ENCODE results near the gene FAM50B. TPM values are rescaled to one million over a fixed set of nuclear protein-coding genes. Genes with fewer than 3 reads are reported as not detected.

Gene FAM50B
- total and polyA plus RNA-seq, 7 experiments from 2014 or later: 3.4 to 22.9 (median 12.0) TPM

DNA sequence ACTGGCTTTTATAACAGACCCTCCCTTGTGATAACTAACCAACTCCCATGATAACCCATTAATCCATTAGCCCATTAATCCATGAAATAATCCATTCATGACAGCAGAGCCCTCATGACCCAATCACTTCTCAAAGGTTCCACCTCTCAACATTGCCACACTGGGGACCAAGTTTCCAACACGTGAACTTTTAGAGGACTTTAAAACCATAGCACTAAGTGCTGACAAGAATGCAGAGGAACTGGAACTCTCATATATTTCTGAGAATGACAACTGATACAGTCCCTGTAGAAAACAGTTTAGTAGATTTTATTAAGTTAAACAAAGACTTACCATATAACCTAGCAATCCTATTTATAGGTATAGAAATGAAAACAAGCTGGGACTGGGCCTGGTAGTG lies 11.4 kb upstream of the FAM50B start:
- no peak overlapping the region for H3K27ac Mint-ChIP-seq
- no peaks in the 10 kb centered on the region for H3K4me1 Mint-ChIP-seq
- peaks cover 0 to 2% (median 0%) of the 10 kb centered on the region in 11 donors for H3K9me3 Mint-ChIP-seq
- peaks cover 0 to 19% (median 0%) of the 10 kb centered on the region in 5 donors for H3K27me3 Mint-ChIP-seq
- ATAC-seq (no peak), DNase-seq (no peak)
- CTCF ChIA-PET: interaction anchor here (0.9 kb wide), 1 partner anchor 12 kb away, joined by 3 read pairs; no protein-coding TSS in a partner anchor
- H3K36me3 Mint-ChIP-seq: no peaks in the 10 kb centered on the region
- H3K36me3 ChIP-seq (ENCODE audit: control insufficient read depth in 2 of 3, insufficient read depth in 3 of 3, low read length in 3 of 3): no peaks in the 10 kb centered on the region
- POLR2A ChIA-PET: no interaction called here
- no peak overlapping the region for H3K27ac ChIP-seq (ENCODE audit: low read depth, low read length)
- intact Hi-C loops (cut with micrococcal nuclease): no loop called here
- H3K4me3 ChIP-seq (ENCODE audit: low read length): no peak overlapping the region
- no peaks in the 10 kb centered on the region for H3K27me3 ChIP-seq (ENCODE audit: control insufficient read depth in 2 of 2, insufficient read depth in 2 of 2, low read length in 2 of 2)
- H3K4me3 Mint-ChIP-seq: no peak overlapping the region
- H3K9me3 ChIP-seq (ENCODE audit: control insufficient read depth in 2 of 3, low read length in 3 of 3): no peaks in the 10 kb centered on the region
- no peaks in the 10 kb centered on the region for H3K4me1 ChIP-seq (ENCODE audit: control insufficient read depth in 2 of 2, insufficient read depth in 2 of 2, low read length in 2 of 2)

DNA sequence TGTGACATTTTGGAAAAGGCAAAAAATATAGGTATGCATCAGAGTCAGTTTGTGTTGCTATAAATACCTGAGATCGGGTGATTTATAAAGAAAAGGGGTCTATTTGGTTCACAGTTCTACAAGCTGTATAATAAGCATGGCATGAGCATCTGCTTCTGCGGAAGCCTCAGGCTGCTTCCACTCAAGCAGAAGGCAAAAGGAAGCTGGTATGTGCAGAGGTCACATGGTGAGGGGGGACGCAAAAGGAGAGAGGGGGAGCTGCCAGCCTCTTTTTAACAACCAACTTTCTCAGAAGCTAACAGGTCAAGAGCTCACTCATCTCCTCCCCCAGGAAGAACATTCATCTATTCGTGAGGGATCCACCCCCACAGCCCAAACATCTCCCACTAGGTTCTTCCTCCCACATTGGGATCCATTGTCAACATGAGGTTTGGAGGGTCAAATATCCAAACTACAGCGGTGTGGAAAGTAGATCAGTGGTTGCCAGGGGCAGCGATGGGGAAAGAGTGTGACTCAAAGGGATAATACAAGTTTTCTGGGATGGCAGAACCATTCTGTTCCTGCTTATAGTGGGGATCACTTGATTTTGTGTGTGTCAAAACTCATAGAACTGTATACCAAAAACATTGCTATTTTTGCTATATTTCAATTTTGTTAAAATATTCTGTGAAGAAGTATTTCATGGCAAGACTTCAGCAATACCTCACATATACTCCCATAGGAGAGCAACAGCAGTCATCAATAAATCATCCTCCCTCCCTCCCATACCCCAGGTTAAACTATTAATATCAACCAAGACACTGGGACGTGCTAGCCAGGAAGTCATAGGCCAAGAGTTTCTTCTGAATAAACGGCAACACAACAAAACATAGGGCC lies 9.9 kb upstream of the FAM50B start:
- CTCF ChIA-PET: no interaction called here
- peaks cover 0 to 24% (median 0%) of the 10 kb centered on the region in 5 donors for H3K27me3 Mint-ChIP-seq
- Histone ChIP-seq H3K4me1 (ENCODE audit: control insufficient read depth in 2 of 2, insufficient read depth in 2 of 2, low read length in 2 of 2) (no peaks in the 10 kb centered on the region), H3K4me3 (ENCODE audit: low read length) (no peak overlapping the region), H3K36me3 (ENCODE audit: control insufficient read depth in 2 of 3, insufficient read depth in 3 of 3, low read length in 3 of 3) (no peaks in the 10 kb centered on the region), H3K9me3 (ENCODE audit: control insufficient read depth in 2 of 3, low read length in 3 of 3) (no peaks in the 10 kb centered on the region), H3K27me3 (ENCODE audit: control insufficient read depth in 2 of 2, insufficient read depth in 2 of 2, low read length in 2 of 2) (no peaks in the 10 kb centered on the region), H3K27ac (ENCODE audit: low read depth, low read length) (no peak overlapping the region)
- ATAC-seq (no peak), DNase-seq (no peak)
- POLR2A ChIA-PET: no interaction called here
- H3K27ac Mint-ChIP-seq: no peak overlapping the region
- no peaks in the 10 kb centered on the region for H3K4me1 Mint-ChIP-seq
- no peaks in the 10 kb centered on the region for H3K36me3 Mint-ChIP-seq
- H3K9me3 Mint-ChIP-seq: peaks cover 0 to 2% (median 0%) of the 10 kb centered on the region in 11 donors
- intact Hi-C loops (cut with micrococcal nuclease): no loop called here
- no peak overlapping the region for H3K4me3 Mint-ChIP-seq

DNA sequence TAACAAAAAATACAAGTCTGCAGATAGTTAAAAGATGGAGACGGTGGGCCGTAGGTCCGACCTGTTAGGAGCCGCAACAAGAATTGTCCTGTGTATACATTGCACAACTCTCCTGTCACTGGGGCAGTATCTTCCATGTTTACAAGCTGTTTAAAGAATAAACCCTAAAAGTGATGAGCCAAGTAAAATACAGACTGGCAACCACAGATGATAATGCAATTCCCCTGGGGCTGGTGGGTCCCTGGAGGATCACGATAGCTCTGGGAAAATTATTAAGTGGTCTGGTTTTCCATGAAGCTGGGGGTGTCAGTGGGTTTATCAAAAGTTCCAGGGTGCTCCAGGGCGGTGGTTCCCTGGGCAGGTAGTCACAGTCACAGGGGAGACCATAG lies 8.1 kb upstream of the FAM50B start:
- peaks cover 0 to 2% (median 0%) of the 10 kb centered on the region in 11 donors for H3K9me3 Mint-ChIP-seq
- ATAC-seq (no peak), DNase-seq (no peak)
- Histone ChIP-seq H3K27ac (ENCODE audit: low read depth, low read length) (no peak overlapping the region), H3K9me3 (ENCODE audit: control insufficient read depth in 2 of 3, low read length in 3 of 3) (no peaks in the 10 kb centered on the region), H3K4me1 (ENCODE audit: control insufficient read depth in 2 of 2, insufficient read depth in 2 of 2, low read length in 2 of 2) (no peaks in the 10 kb centered on the region), H3K4me3 (ENCODE audit: low read length) (no peak overlapping the region), H3K36me3 (ENCODE audit: control insufficient read depth in 2 of 3, insufficient read depth in 3 of 3, low read length in 3 of 3) (no peaks in the 10 kb centered on the region), H3K27me3 (ENCODE audit: control insufficient read depth in 2 of 2, insufficient read depth in 2 of 2, low read length in 2 of 2) (no peaks in the 10 kb centered on the region)
- peaks cover 0 to 24% (median 0%) of the 10 kb centered on the region in 5 donors for H3K27me3 Mint-ChIP-seq
- no peaks in the 10 kb centered on the region for H3K4me1 Mint-ChIP-seq
- intact Hi-C loops (cut with micrococcal nuclease): no loop called here
- H3K36me3 Mint-ChIP-seq: no peaks in the 10 kb centered on the region
- peak overlapping the region in 1 of 9 donors; percentile 2 for H3K27ac Mint-ChIP-seq
- H3K4me3 Mint-ChIP-seq: no peak overlapping the region
- CTCF ChIA-PET: no interaction called here
- POLR2A ChIA-PET: no interaction called here

DNA sequence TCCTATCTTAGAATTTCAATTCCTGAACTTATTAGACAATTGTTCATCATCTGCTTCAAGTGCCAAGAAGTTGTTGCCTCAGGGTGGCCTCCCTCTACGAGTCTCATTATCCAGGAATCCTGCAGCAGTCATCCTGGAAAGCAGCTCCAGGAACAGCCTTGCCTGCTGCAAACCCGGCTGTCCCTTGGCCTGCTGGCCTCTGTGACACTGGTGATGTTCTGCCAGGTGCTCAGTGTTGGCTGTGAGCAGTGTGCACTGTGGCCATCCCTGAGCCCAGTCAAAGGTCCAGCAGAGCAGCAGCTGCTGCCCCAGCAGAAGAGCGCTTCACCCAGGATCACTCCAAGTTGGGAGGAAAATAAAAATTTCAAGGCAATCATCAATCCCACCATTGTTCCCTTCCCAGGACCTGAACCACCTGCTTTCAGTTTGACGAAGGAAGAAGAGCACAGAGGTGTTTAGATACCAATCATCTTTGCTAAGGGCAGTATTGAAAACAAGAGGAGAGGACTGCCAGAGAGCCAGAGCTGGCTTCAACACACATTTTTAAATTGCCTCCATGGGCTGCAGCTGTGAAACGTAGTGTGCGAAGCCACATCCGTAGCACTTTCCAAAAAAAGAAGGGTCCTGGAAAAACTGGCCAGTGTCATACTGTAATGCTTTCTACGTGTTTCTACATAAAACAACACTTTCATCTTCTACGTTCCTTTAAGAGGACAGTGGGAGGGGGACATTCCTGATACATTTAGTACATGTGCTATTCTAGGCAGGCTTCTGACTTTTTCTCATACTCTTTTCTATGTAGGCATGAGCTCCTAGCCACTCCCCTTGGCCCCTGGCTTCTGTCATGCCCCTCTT lies 7.2 kb upstream of the FAM50B start:
- H3K4me3 ChIP-seq (ENCODE audit: low read length): no peak overlapping the region
- no peaks in the 10 kb centered on the region for H3K27me3 ChIP-seq (ENCODE audit: control insufficient read depth in 2 of 2, insufficient read depth in 2 of 2, low read length in 2 of 2)
- H3K4me3 Mint-ChIP-seq: no peak overlapping the region
- H3K4me1 ChIP-seq (ENCODE audit: control insufficient read depth in 2 of 2, insufficient read depth in 2 of 2, low read length in 2 of 2): no peaks in the 10 kb centered on the region
- H3K9me3 ChIP-seq (ENCODE audit: control insufficient read depth in 2 of 3, low read length in 3 of 3): no peaks in the 10 kb centered on the region
- POLR2A ChIA-PET: no interaction called here
- intact Hi-C loops (cut with micrococcal nuclease): no loop called here
- peaks cover 0 to 24% (median 0%) of the 10 kb centered on the region in 5 donors for H3K27me3 Mint-ChIP-seq
- peaks cover 0 to 2% (median 0%) of the 10 kb centered on the region in 11 donors for H3K9me3 Mint-ChIP-seq
- H3K27ac ChIP-seq (ENCODE audit: low read depth, low read length): no peak overlapping the region
- DNase-seq (no peak), ATAC-seq (no peak)
- H3K36me3 ChIP-seq (ENCODE audit: control insufficient read depth in 2 of 3, insufficient read depth in 3 of 3, low read length in 3 of 3): no peaks in the 10 kb centered on the region
- H3K4me1 Mint-ChIP-seq: peaks cover 0 to 2% (median 0%) of the 10 kb centered on the region in 7 donors
- CTCF ChIA-PET: no interaction called here
- H3K36me3 Mint-ChIP-seq: no peaks in the 10 kb centered on the region
- H3K27ac Mint-ChIP-seq: no peak overlapping the region

DNA sequence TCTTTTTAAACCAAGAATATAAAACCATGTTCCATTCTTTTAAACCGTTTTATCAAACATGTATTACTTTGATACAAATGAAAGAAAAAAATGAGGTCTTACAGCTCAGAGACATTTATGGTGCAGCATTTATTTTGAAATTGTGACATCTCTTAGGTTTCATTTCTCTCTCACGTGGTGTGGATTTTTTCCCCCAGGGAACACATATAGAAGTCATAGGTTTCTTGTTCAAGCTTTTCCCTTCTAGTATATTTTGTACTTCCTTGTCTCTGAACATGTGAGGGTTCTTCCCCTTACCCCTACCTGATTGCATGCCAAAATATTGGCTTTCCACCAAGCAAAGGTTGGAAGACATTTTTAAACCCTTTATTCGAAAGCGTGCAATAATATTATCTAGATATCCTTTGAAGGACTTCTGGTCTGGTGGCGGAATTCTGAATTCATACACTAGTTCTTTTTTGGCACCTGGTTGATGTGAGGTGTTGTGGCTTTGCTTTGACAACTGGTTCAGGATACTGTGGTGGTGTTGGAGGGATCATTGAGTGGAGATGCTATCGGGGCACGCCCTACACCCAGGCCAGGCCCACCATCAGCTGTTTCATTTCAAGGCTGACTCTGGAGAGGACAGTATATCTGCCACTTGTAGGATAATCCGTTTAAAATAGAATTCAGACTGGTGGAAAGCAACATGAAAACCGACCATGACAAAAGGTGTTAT lies 5.6 kb upstream of the FAM50B start:
- POLR2A ChIA-PET: no interaction called here

DNA sequence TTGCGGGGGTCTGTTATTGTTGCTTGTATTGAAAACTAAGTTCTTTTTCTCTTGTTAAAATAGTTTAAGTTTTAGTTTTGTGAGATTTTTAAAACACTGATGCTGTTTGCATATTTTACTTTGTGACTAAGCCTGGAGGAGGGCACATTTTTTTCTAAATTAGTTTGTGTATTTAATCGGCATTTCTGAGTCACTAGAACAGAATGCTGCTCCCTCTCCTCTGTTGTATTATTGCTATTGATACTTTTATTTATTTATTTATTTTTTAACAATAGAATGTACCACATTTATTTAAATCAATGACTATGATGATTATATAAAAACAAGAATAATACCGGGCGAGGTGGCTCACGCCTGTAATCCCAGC lies 5.1 kb upstream of the FAM50B start:
- intact Hi-C loops (cut with micrococcal nuclease): no loop called here
- DNase-seq: no peak

More for the DNA sequence above, 5.6 kb upstream of the FAM50B start:
- H3K27ac ChIP-seq (ENCODE audit: low read depth, low read length): no peak overlapping the region
- Mint-ChIP-seq H3K9me3 (peaks cover 0 to 4% (median 0%) of the 10 kb centered on the region in 11 donors), H3K27ac (no peak overlapping the region), H3K4me3 (no peak overlapping the region), H3K36me3 (peaks cover 0 to 2% (median 0%) of the 10 kb centered on the region in 5 donors), H3K27me3 (peaks cover 0 to 24% (median 0%) of the 10 kb centered on the region in 5 donors), H3K4me1 (peaks cover 0 to 17% (median 8%) of the 10 kb centered on the region in 7 donors)
- intact Hi-C loops (cut with micrococcal nuclease): no loop called here
- H3K9me3 ChIP-seq (ENCODE audit: control insufficient read depth in 2 of 3, low read length in 3 of 3): no peaks in the 10 kb centered on the region
- no peaks in the 10 kb centered on the region for H3K36me3 ChIP-seq (ENCODE audit: control insufficient read depth in 2 of 3, insufficient read depth in 3 of 3, low read length in 3 of 3)
- no peak overlapping the region for H3K4me3 ChIP-seq (ENCODE audit: low read length)
- CTCF ChIA-PET: interaction anchor here (0.5 kb wide), 1 partner anchor 102 kb away, joined by 3 read pairs; no protein-coding TSS in a partner anchor
- no peak for ATAC-seq
- no peaks in the 10 kb centered on the region for H3K27me3 ChIP-seq (ENCODE audit: control insufficient read depth in 2 of 2, insufficient read depth in 2 of 2, low read length in 2 of 2)
- H3K4me1 ChIP-seq (ENCODE audit: control insufficient read depth in 2 of 2, insufficient read depth in 2 of 2, low read length in 2 of 2): peaks cover 0 to 6% of the 10 kb centered on the region in 2 donors
- DNase-seq: no peak

More for the DNA sequence above, 5.1 kb upstream of the FAM50B start:
- ATAC-seq: no peak
- Histone ChIP-seq H3K4me1 (ENCODE audit: control insufficient read depth in 2 of 2, insufficient read depth in 2 of 2, low read length in 2 of 2) (peaks cover 0 to 6% of the 10 kb centered on the region in 2 donors), H3K9me3 (ENCODE audit: control insufficient read depth in 2 of 3, low read length in 3 of 3) (no peaks in the 10 kb centered on the region), H3K36me3 (ENCODE audit: control insufficient read depth in 2 of 3, insufficient read depth in 3 of 3, low read length in 3 of 3) (no peaks in the 10 kb centered on the region), H3K27me3 (ENCODE audit: control insufficient read depth in 2 of 2, insufficient read depth in 2 of 2, low read length in 2 of 2) (no peaks in the 10 kb centered on the region), H3K27ac (ENCODE audit: low read depth, low read length) (no peak overlapping the region), H3K4me3 (ENCODE audit: low read length) (no peak overlapping the region)
- Mint-ChIP-seq H3K4me3 (no peak overlapping the region), H3K4me1 (peaks cover 0 to 20% (median 9%) of the 10 kb centered on the region in 7 donors), H3K27ac (no peak overlapping the region), H3K27me3 (peaks cover 0 to 24% (median 0%) of the 10 kb centered on the region in 5 donors), H3K36me3 (peaks cover 0 to 2% (median 0%) of the 10 kb centered on the region in 5 donors), H3K9me3 (peaks cover 0 to 4% (median 0%) of the 10 kb centered on the region in 11 donors)
- POLR2A ChIA-PET: no interaction called here
- CTCF ChIA-PET: no interaction called here

All from naive thymus-derived CD4-positive, alpha-beta T cell (primary cell).